Measurements from ENCODE around the gene SNX32.
"Not testable (repeated sequence)": the region's sequence is repeated elsewhere in the genome, so short reads cannot be mapped to it uniquely, and the experiment has no call there.

The SNX32 gene

GRCh38 chr11:65886826-65887722 is 53.3 kb downstream of the SNX32 start:
- DNase-seq (ENCODE audit: low read depth) = no peak

- DNase-seq (ENCODE audit: low read depth) = no peak
These were observed 54.0 kb downstream of the SNX32 start for GRCh38 chr11:65887723-65888162.

- peak; percentile 74 for DNase-seq (ENCODE audit: low read depth)
These were observed 54.5 kb downstream of the SNX32 start, which contains the start of gene FIBP for GRCh38 chr11:65888163-65888814. FIBP (minus strand) TSS chr11:65888471; CDS start chr11:65888418, 53 bp downstream.

- DNase-seq (ENCODE audit: low read depth) = peak; percentile 72
These were observed 56.8 kb downstream of the SNX32 start, which contains the start of gene CCDC85B for GRCh38 chr11:65890324-65891218. CCDC85B (plus strand) TSS chr11:65890673; CDS start chr11:65890784, 111 bp downstream.

- no peak for DNase-seq (ENCODE audit: low read depth)
These were observed 57.7 kb downstream of the SNX32 start for GRCh38 chr11:65891219-65892136.

- not testable (repeated sequence) for DNase-seq (ENCODE audit: low read depth)
These were observed 58.4 kb downstream of the SNX32 start for GRCh38 chr11:65892137-65892540.

GRCh38 chr11:65892661-65893317 is 59.0 kb downstream of the SNX32 start:
- DNase-seq (ENCODE audit: low read depth) = no peak

GRCh38 chr11:65894034-65894591 is 60.4 kb downstream of the SNX32 start:
- DNase-seq (ENCODE audit: low read depth) = no peak

- DNase-seq (ENCODE audit: low read depth) = no peak
These were observed 61.8 kb downstream of the SNX32 start for GRCh38 chr11:65895482-65895981.

GRCh38 chr11:65896034-65896999 is 62.6 kb downstream of the SNX32 start:
- DNase-seq (ENCODE audit: low read depth) = no peak

GRCh38 chr11:65897020-65897471 is 63.3 kb downstream of the SNX32 start:
- DNase-seq (ENCODE audit: low read depth) = no peak

GRCh38 chr11:65898656-65899355 is 65.0 kb downstream of the SNX32 start:
- DNase-seq (ENCODE audit: low read depth) = no peak

- DNase-seq (ENCODE audit: low read depth) = peak; percentile 36
These were observed 65.8 kb downstream of the SNX32 start for GRCh38 chr11:65899356-65900124.

GRCh38 chr11:65900125-65900898 is 66.5 kb downstream of the SNX32 start, which contains the start of gene FOSL1:
FOSL1 (minus strand) TSS chr11:65900388; CDS start chr11:65900339, 49 bp downstream.
- DNase-seq (ENCODE audit: low read depth) = peak; percentile 76

- no peak for DNase-seq (ENCODE audit: low read depth)
These were observed 67.1 kb downstream of the SNX32 start for GRCh38 chr11:65900899-65901180.

GRCh38 chr11:65903068-65903481 is 69.3 kb downstream of the SNX32 start:
- peak; percentile 84 for DNase-seq (ENCODE audit: low read depth)
